Astrocyte (in vitro differentiated cells and primary cell): ENCODE results near the gene VPS13D. TPM values are rescaled to one million over a fixed set of nuclear protein-coding genes. Genes with fewer than 3 reads are reported as not detected.
A peak's percentile ranks its signal among the peaks of the same experiment; 100 is the strongest.

Experiments used
- DNase-seq: peaks from one replicate; pipeline ENCODE4 v3.0.0-alpha.2; 2010; ENCODE audit warnings: low read depth
- FAIRE-seq: peaks from 2 replicates; lab custom pipeline; 2011; peaks lifted over from hg19 to GRCh38; lab: Jason Lieb, UNC
- H2AFZ ChIP-seq: 2 replicates; pipeline ENCODE4 v1.6.0; 2012; ENCODE audit warnings: low read depth, low read length, inconsistent platforms
- H3K27ac ChIP-seq: 2 replicates; pipeline ENCODE4 v1.5.1; 2011; ENCODE audit warnings: low read depth, low read length, inconsistent platforms
- H3K27me3 ChIP-seq: 2 replicates; pipeline ENCODE4 v1.6.0; 2011; ENCODE audit warnings: low read length, inconsistent platforms; ENCODE audit not compliant: insufficient read depth
- H3K36me3 ChIP-seq: 2 replicates; pipeline ENCODE4 v1.5.1; 2011; ENCODE audit warnings: low read length, inconsistent platforms; ENCODE audit not compliant: insufficient read depth
- H3K4me1 ChIP-seq: 2 replicates; pipeline ENCODE4 v1.5.1; 2011; ENCODE audit warnings: low read length, inconsistent platforms; ENCODE audit not compliant: insufficient read depth
- H3K4me2 ChIP-seq: 2 replicates; pipeline ENCODE4 v1.6.0; 2012; ENCODE audit warnings: low read length, inconsistent platforms
- H3K4me3 ChIP-seq: 2 replicates; pipeline ENCODE4 v1.5.1; 2011; ENCODE audit warnings: low read depth, mild to moderate bottlenecking, low read length, inconsistent platforms; ENCODE audit not compliant: insufficient read depth
- H3K79me2 ChIP-seq: 2 replicates; pipeline ENCODE4 v1.6.0; 2012; ENCODE audit warnings: mild to moderate bottlenecking, low read length, inconsistent platforms; ENCODE audit not compliant: insufficient read depth
- H3K9ac ChIP-seq: 2 replicates; pipeline ENCODE4 v1.6.0; 2012; ENCODE audit warnings: mild to moderate bottlenecking, low read length, inconsistent platforms
- H3K9me3 ChIP-seq: 2 replicates; pipeline ENCODE4 v1.5.1; 2012; ENCODE audit warnings: low read depth, mild to moderate bottlenecking, low read length, inconsistent platforms; ENCODE audit not compliant: insufficient read depth
- H4K20me1 ChIP-seq: 2 replicates; pipeline ENCODE4 v1.6.0; 2012; ENCODE audit warnings: low read length, inconsistent platforms; ENCODE audit not compliant: insufficient read depth
- H3K27ac Mint-ChIP-seq: one replicate; pipeline ENCODE4 v1.8.0; 2021; ENCODE audit warnings: mild to moderate bottlenecking, mixed read lengths; ENCODE audit not compliant: unreplicated experiment
- H3K27me3 Mint-ChIP-seq: one replicate; pipeline ENCODE4 v1.8.0; 2021; ENCODE audit warnings: low read depth, mixed read lengths; ENCODE audit not compliant: unreplicated experiment
- H3K36me3 Mint-ChIP-seq: one replicate; pipeline ENCODE4 v1.8.0; 2021; ENCODE audit warnings: low read depth, mixed read lengths; ENCODE audit not compliant: unreplicated experiment
- H3K4me1 Mint-ChIP-seq: one replicate; pipeline ENCODE4 v1.8.0; 2021; ENCODE audit warnings: low read depth, mixed read lengths; ENCODE audit not compliant: unreplicated experiment
- H3K4me3 Mint-ChIP-seq: one replicate; pipeline ENCODE4 v1.8.0; 2021; ENCODE audit warnings: mild to moderate bottlenecking, moderate library complexity, mixed read lengths; ENCODE audit not compliant: unreplicated experiment
- H3K9me3 Mint-ChIP-seq: one replicate; pipeline ENCODE4 v1.8.0; 2021; ENCODE audit warnings: mild to moderate bottlenecking, mixed read lengths; ENCODE audit not compliant: unreplicated experiment
- CTCF ChIP-seq: IDR thresholded peaks from 2 replicates; pipeline ENCODE4 v1.5.1; 2011; ENCODE audit warnings: low read depth, mild to moderate bottlenecking, inconsistent platforms, low read length, moderate library complexity; ENCODE audit not compliant: insufficient read depth
- EZH2 ChIP-seq: IDR thresholded peaks from 2 replicates; pipeline ENCODE4 v1.6.1; 2012; ENCODE audit warnings: mild to moderate bottlenecking, low read length, inconsistent platforms; ENCODE audit not compliant: insufficient read depth
- total RNA-seq: library from RNA; stranded (reverse); gene quantifications from 2 replicates; pipeline ENCODE4 v1.2.1, GENCODE V29; 2021

VPS13D gene
- total RNA-seq, 1 donor from 2014 or later: 25.9 TPM

GRCh38 chr1:12486401-12487005 is 256.7 kb downstream of the VPS13D start:
- H3K36me3 ChIP-seq: no peaks in the 10 kb centered on the region

GRCh38 chr1:12487520-12487919 is 257.7 kb downstream of the VPS13D start:
- H3K27me3 Mint-ChIP-seq: peaks cover 3% of the 10 kb centered on the region
- Histone ChIP-seq H3K9me3 (no peaks in the 10 kb centered on the region), H3K4me3 (no peak overlapping the region), H4K20me1 (no peaks in the 10 kb centered on the region), H3K27ac (no peak overlapping the region), H3K79me2 (no peaks in the 10 kb centered on the region), H2AFZ (no peak overlapping the region), H3K4me1 (peaks cover 12% of the 10 kb centered on the region), H3K27me3 (no peaks in the 10 kb centered on the region), H3K9ac (no peak overlapping the region), H3K4me2 (no peak overlapping the region), H3K36me3 (no peaks in the 10 kb centered on the region)
- H3K4me3 Mint-ChIP-seq: no peak overlapping the region
- TF ChIP-seq EZH2 (no peak), CTCF (no peak)
- DNase-seq: no peak
- no peak for FAIRE-seq
- no peak overlapping the region for H3K27ac Mint-ChIP-seq
- no peaks in the 10 kb centered on the region for H3K9me3 Mint-ChIP-seq
- H3K4me1 Mint-ChIP-seq: peaks cover 4% of the 10 kb centered on the region
- H3K36me3 Mint-ChIP-seq: peaks cover 28% of the 10 kb centered on the region

More at GRCh38 chr1:12486401-12487005, 256.7 kb downstream of the VPS13D start:
- peaks cover 28% of the 10 kb centered on the region for H3K36me3 Mint-ChIP-seq
- H3K9ac ChIP-seq: no peak overlapping the region
- no peak overlapping the region for H3K27ac ChIP-seq
- H3K79me2 ChIP-seq: no peaks in the 10 kb centered on the region
- no peak overlapping the region for H3K4me3 ChIP-seq
- H3K4me3 Mint-ChIP-seq: no peak overlapping the region
- peaks cover 5% of the 10 kb centered on the region for H3K4me1 Mint-ChIP-seq
- FAIRE-seq (no peak), DNase-seq (no peak)
- H4K20me1 ChIP-seq: no peaks in the 10 kb centered on the region
- no peaks in the 10 kb centered on the region for H3K9me3 ChIP-seq
- H3K27me3 ChIP-seq: no peaks in the 10 kb centered on the region
- no peak overlapping the region for H3K27ac Mint-ChIP-seq
- peak overlapping the region; percentile 9 for H3K4me2 ChIP-seq
- peaks cover 14% of the 10 kb centered on the region for H3K4me1 ChIP-seq
- TF ChIP-seq CTCF (no peak), EZH2 (no peak)
- H2AFZ ChIP-seq: no peak overlapping the region
- no peaks in the 10 kb centered on the region for H3K9me3 Mint-ChIP-seq
- H3K27me3 Mint-ChIP-seq: peaks cover 3% of the 10 kb centered on the region

- Histone ChIP-seq H2AFZ (no peak overlapping the region), H3K36me3 (no peaks in the 10 kb centered on the region), H3K27me3 (no peaks in the 10 kb centered on the region), H3K27ac (no peak overlapping the region), H3K79me2 (no peaks in the 10 kb centered on the region), H3K4me3 (no peak overlapping the region), H3K4me1 (peaks cover 12% of the 10 kb centered on the region), H4K20me1 (no peaks in the 10 kb centered on the region), H3K9me3 (no peaks in the 10 kb centered on the region), H3K4me2 (no peak overlapping the region), H3K9ac (no peak overlapping the region)
- no peak for TF ChIP-seq CTCF
- no peak for TF ChIP-seq EZH2
- no peak overlapping the region for H3K27ac Mint-ChIP-seq
- H3K4me1 Mint-ChIP-seq: peaks cover 4% of the 10 kb centered on the region
- FAIRE-seq (no peak), DNase-seq (peak; percentile 67)
- no peaks in the 10 kb centered on the region for H3K9me3 Mint-ChIP-seq
- no peak overlapping the region for H3K4me3 Mint-ChIP-seq
- H3K36me3 Mint-ChIP-seq: peaks cover 27% of the 10 kb centered on the region
- H3K27me3 Mint-ChIP-seq: peaks cover 3% of the 10 kb centered on the region
These were observed 259.0 kb downstream of the VPS13D start for GRCh38 chr1:12488666-12489354.
